GM12873 (cell line): ENCODE data around the gene CRYBG2.
"Not testable (repeated sequence)": the region's sequence is repeated elsewhere in the genome, so short reads cannot be mapped to it uniquely, and the experiment has no call there.

Experiments used
- TF ChIP-seq, protein P1 (sequence below): IDR thresholded peaks from 2 replicates; pipeline ENCODE4 v1.5.1; 2012; ENCODE audit warnings: low read depth, mild to moderate bottlenecking, moderate library complexity, low read length, control low read depth; ENCODE audit not compliant: insufficient read depth; ENCODE audit errors: missing control alignments

CRYBG2 gene

DNA sequence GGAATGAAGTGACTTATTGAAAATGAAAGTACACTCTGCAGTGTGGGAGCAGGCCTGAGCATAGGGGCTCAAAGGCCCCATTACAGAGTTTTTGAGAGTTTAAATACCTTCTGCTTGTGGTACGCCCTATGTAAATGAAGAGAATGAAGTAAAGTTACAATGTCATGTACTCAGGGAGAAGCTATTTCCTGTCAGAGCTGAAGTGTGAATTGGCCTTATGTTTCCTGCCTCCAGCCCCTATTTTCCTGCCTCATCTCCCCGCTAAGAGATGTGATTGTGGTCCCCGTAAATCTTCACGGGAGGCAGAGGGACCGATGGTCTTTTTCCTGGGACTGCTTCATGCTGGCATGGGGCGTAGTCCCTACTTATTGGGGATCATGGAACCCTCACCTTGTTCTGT, 21.2 kb upstream of the CRYBG2 start:
- TF ChIP-seq, protein P1, sequence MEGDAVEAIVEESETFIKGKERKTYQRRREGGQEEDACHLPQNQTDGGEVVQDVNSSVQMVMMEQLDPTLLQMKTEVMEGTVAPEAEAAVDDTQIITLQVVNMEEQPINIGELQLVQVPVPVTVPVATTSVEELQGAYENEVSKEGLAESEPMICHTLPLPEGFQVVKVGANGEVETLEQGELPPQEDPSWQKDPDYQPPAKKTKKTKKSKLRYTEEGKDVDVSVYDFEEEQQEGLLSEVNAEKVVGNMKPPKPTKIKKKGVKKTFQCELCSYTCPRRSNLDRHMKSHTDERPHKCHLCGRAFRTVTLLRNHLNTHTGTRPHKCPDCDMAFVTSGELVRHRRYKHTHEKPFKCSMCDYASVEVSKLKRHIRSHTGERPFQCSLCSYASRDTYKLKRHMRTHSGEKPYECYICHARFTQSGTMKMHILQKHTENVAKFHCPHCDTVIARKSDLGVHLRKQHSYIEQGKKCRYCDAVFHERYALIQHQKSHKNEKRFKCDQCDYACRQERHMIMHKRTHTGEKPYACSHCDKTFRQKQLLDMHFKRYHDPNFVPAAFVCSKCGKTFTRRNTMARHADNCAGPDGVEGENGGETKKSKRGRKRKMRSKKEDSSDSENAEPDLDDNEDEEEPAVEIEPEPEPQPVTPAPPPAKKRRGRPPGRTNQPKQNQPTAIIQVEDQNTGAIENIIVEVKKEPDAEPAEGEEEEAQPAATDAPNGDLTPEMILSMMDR, result no peak

GRCh38 chr1:26373789-26374188, 19.9 kb upstream of the CRYBG2 start:
- TF ChIP-seq, protein P1, result no peak

DNA sequence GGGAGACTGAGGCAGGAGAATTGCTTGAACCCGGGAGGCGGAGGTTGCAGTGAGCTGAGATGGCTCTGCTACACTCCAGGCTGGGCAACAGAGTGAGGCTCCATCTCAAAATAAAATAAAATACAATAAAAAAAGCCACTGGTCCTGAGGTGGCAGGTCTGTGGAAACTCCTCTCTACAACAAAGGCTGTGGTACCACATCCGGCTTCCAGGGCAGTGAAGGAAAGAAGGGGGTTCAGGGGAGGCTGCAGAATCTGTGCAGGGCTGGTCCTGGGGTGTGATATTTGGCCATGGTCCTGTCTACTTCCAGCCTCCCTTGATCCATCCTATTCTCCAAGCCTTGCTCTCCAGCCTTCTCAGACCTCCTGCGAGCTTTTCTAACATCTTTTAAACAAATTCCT, 19.4 kb upstream of the CRYBG2 start:
- TF ChIP-seq, protein P1, result no peak

DNA sequence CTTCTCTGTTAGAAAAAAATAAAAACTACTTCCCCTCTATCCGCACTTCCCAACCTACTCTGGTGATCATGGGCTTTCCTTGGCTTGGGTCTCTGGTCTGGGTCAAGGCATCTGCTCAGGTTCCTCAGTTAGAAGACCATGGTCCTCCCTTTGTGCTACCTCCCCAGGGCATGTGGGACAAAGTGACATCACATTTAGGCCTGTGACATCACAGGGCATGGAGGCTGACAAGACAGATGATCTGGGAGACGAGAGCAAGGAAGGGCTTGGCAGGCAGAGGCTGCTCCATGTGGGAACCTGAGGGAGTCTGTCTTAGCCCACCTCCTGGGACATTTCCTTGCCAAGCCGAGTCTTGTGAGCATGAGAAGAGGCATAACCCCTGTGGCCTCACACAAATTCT, 18.7 kb upstream of the CRYBG2 start, which contains the start of gene ZNF683:
ZNF683 (minus strand) TSS at position 140 of the 400 bp plus-strand sequence. CDS start 4,179 bp downstream, outside the sequence.
- TF ChIP-seq, protein P1, result not testable (repeated sequence)

GRCh38 chr1:26372039-26372438, 18.1 kb upstream of the CRYBG2 start:
- TF ChIP-seq, protein P1, result no peak

DNA sequence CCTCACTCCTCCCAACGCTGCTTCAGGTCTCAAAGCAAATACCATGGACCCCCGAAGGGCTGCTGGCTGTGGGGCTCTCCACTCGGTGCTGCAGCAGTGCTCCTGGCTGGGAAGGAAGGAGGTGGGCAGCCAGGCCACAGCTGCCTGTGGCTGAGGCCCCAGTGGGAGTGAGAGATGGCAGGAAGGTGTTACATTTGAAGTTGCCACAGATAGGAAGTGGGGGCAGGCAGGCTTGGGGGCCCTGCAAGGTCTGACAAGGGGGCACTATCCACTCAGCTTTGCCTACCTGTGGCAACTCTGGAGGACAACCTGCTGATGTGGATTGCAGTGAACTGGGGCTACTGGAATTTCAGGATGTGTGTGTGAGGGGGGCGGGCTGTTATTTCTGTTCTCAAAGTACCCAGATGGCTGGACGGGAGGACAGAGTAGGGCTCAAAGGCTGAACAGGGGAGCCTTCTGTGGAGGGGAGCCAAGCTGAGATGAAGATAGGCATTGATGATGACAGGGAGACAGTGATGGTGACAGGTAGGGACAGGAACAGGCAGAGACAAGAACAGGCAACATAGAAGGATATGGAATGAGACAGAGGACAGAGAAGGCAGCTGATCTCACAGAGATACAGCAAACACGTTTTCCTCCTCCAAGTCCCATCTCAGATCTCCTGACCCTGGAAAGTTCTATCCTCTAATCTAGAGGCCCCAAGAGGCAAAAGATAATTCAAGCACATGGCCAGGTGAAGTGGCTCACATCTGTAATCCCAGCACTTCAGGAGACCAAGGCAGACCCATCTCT, 16.9 kb upstream of the CRYBG2 start:
- TF ChIP-seq, protein P1, result no peak

DNA sequence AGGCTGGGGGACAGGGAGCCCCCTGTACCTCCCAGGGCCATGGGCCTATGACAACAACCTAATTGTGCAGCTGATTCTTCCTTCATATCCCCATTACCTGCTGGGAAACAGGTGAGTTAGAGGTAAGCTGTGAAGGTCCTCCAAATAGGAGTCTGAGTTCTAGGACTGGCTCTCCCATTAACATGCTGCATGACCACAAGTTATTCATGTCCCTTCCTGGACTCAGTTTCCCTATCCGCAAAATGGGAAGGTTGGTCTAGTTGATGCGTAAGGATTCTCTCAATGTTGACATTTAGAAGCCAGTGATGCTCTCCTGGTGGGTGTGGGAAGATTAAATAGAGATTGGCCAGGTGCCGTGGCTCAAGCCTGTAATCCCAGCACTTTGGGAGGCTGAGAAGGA, 14.6 kb upstream of the CRYBG2 start:
- TF ChIP-seq, protein P1, result no peak
